ENCODE measurements around the gene NXPE2.
A peak's percentile ranks its signal among the peaks of the same experiment; 100 is the strongest.
"Not testable (repeated sequence)": the region's sequence is repeated elsewhere in the genome, so short reads cannot be mapped to it uniquely, and the experiment has no call there.

The NXPE2 gene

GRCh38 chr11:114678125-114679036 is at the start of gene NXPE2:
Gene NXPE2 (plus strand): TSS chr11:114678527. CDS start chr11:114678576, 49 bp downstream.
- DNase-seq = no peak

- not testable (repeated sequence) for DNase-seq
Measured at GRCh38 chr11:114631445-114631965, 46.8 kb upstream of the NXPE2 start.

DNA sequence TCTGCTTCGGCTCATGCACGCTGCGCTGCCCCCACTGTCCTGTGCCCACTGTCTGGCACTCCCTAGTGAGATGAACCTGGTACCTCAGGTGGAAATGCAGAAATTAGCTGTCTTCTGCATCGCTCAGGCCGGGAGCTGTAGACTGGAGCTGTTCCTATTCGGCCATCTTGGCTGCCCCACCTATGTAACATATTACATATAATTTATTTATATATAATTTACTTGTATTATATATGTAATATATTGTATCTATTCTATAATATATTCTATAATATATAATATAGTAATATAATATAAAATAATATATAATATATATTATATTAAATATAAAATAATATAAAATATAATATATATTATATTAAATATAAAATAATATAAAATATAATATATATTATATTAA is 38.9 kb upstream of the NXPE2 start:
- not testable (repeated sequence) for DNase-seq

GRCh38 chr11:114650661-114651060 is 27.7 kb upstream of the NXPE2 start:
- no peak for DNase-seq

- DNase-seq = no peak
Measured at GRCh38 chr11:114651145-114651718, 27.1 kb upstream of the NXPE2 start.

- no peak for DNase-seq
Measured at GRCh38 chr11:114653148-114653547, 25.2 kb upstream of the NXPE2 start.

DNA sequence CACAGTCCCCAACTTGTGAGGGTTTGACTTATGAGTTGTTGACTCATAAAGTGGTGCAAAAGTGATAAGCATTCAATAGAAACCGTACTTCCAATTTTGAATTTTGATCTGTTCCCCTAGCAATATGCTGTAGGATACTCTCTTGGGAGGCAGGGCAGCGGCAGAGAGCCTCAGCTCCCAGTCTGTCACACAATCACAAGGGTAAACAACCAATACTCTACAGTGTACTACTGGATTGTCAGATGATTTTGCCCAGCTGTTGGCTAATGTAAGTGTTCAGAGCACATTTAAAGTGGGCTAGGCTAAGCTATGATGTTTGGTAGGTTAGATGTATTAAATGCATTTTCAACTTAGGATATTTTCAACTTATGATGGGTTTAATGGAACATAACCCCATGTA is 13.7 kb upstream of the NXPE2 start:
- no peak for DNase-seq

DNA sequence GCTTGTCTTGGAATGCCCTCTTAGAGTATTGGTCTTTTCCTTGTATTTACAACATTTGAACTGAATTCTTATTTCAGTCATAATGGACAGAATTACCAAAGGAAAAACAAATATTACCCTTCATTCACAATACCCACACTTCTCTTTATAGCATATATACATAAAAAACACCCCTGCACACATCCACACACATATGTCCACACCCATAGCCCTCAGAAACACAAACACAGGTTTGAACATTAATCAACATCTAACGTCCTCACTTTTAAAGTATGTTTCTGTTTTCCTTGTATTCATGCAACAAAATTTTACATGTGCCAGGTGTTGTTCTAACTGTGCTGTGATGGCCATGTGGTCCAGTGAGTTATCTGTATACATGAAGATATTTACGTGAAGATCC is 11.6 kb upstream of the NXPE2 start:
- no peak for DNase-seq

- no peak for DNase-seq
Measured at GRCh38 chr11:114668109-114668508, 10.2 kb upstream of the NXPE2 start.

DNA sequence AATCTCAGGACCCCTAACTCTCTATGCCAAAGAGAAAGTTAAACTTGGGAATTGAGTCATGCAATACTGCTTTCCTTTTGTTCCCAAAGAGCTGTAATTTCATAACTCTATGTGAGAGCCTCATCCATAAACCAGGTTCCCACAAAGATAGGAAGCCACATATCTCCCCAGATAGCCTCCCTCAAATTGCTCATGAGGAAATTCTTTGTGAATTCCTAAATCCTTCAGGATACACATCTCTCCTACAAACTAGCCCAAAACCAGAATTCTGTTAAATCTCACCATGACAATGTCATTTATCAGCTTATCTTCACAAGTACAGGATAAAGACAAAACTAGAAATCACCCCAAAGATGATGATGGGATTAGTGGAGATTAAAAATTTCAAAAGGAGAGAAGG is 4.7 kb upstream of the NXPE2 start:
- no peak for DNase-seq

GRCh38 chr11:114679505-114679904 is 1.2 kb downstream of the NXPE2 start:
- no peak for DNase-seq

GRCh38 chr11:114683007-114683406 is 4.7 kb downstream of the NXPE2 start:
- DNase-seq = no peak

- no peak for DNase-seq
Measured at GRCh38 chr11:114684636-114685035, 6.3 kb downstream of the NXPE2 start.

- no peak for DNase-seq
Measured at GRCh38 chr11:114685097-114685496, 6.8 kb downstream of the NXPE2 start.

DNA sequence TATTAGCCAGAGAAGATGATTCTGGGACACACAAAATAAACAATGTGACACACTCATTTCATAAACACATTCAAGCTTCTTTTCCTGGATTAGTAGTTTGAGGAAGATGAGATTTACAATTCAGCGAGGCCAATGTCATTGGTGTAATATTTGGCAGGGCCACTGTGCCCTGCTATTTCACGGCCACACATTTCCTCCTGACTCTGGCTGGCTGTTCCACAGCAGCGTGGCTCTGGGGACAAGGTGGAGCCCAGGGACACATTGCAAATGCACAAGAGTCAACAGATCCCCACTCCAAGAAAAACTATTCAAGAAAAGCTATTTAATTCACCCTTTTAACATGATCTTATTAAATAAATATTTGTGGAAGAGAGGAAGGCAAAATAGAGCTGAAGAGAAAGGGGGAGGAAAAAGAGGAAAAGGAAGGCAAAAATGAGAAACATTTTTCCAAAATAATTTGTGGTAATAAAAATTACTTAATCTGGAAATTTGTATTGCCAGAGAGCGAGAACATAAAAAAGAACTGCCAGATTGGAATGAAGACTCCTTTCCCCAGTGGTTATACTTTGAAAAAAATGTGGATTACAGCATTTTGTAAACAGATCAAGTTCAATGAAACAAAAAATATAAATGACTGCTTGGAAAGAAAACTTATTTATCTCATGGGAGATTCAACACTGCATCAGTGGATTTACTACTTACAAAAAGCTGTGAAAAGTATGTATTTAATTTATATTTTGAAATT is 27.1 kb downstream of the NXPE2 start:
- no peak for DNase-seq

- DNase-seq = no peak
Measured at GRCh38 chr11:114709960-114710359, 31.6 kb downstream of the NXPE2 start.

DNA sequence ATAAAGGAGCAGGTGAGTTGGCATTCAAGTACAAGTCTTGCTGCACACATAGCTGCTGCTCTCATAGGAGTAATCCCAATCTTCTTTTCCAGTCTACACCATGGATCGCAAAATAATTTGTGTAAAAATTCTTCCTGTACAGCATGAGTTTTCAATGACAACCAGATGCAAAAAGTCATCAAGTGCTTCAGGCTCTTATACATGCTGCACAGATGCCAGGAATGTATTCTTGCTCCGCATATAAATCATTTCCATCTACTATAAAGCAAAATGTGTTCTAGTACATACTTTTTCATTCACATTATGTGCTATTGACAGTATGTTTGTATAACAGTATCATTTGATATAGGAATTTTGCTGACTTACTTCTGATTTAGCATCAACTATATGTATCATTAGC is 35.4 kb downstream of the NXPE2 start:
- no peak for DNase-seq

DNA sequence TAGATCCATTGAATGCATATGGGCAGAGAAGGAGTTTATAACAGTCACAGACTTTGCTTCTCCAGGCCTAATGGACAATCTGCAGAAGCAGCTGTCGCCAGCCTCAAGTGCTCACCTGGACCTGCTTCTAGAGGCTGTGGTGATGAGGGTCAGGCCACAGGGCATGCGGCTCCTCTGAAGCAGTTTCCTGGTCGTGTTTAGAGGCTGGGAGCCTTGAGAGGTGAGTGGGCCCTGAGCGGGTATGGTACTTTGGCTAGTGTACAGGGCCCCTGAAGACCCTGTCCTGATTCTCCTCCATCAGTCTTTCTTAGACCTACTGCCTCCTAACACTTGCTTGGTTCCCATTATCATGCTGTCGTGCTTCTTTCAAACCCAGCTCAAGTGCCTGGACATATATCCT is 41.2 kb downstream of the NXPE2 start:
- no peak for DNase-seq

GRCh38 chr11:114724916-114725524 is 46.7 kb downstream of the NXPE2 start:
- DNase-seq = no peak

DNA sequence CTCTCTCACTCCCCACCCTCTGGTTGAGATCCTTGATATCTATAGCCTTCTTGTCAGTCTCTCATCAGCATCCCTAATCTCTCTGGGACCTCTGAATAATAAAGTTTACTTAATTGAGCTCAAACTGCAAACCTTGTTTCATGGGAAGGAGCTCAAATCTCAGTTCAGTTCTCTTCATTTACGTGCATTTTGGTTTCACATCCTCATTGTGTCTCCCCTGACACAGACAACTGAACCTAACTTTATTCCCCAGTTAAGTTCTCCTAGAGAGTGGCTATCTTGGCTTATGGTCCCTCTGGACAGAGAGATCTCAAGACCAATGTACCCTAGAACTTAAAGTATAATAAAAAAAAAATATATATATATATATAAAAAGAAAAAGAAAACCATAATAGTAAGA is 47.3 kb downstream of the NXPE2 start:
- DNase-seq = no peak

DNA sequence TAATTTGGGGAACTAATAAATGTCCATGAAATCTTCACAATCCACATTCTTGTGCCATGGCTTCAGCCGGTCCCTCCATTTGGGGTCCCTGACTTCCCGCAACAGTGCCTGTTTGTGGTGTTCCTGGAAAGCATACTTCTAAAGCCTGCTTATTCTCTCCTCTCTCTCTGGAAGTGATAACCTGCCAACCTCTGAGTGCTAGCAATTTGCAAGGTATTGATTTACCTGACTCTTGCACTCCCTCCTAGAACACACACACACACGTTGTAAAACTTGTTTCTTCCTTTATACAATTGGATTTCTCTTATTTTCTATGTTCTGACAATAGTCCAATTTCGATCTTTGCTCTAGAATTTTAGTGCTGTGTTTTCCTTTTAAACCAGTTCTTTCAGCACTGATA is 58.5 kb downstream of the NXPE2 start:
- DNase-seq = no peak

DNA sequence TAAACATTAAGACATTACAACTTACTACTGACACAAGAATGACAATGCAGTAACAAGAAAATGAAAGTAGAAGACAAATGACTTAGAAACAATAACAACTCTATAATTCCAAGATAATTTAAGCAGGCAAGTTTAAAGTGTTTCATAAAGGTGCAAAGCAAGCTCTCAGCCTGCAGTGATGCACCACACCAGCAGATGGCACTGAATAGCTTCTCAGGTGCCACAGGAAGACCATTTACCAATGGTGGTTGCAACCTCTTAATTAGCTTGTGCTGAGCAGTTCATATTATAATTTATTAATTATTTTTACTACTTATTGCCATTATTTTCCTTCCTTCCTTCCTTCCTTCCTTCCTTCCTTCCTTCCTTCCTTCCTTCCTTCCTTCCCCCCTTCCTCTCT is 60.6 kb downstream of the NXPE2 start:
- DNase-seq = peak; percentile 13

DNA sequence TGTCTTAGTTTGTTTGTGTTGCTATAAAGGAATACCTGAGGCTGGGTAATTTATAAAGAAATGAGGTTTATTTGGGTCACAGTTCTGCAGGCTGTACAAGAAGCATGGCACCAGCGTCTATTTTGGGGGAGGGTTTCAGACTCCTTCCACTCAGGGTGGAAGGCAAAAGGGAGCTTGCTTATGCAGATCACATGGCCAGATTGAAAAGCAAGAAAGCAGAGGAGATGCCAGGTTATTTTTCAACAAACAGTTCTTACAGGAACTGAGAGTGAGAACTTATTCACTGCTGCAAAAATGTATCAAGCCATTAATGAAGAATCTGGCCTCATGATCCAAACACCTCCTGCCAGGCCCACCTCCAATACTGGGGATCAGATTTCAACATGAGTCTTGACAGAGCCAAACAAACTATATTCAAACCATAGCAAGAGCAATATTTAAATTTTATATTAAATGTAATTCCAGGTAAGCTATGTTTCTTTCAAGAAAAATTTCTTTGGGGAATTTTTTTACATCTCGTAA is 66.9 kb downstream of the NXPE2 start:
- DNase-seq = no peak

All from stimulated activated CD4-positive, alpha-beta T cell treated with anti-CD3 and anti-CD28 coated beads, Interleukin-4, amount 100 ng/mL, for 1 hour (primary cell).